Measurements from ENCODE around the gene CEP192.

CEP192 gene

DNA sequence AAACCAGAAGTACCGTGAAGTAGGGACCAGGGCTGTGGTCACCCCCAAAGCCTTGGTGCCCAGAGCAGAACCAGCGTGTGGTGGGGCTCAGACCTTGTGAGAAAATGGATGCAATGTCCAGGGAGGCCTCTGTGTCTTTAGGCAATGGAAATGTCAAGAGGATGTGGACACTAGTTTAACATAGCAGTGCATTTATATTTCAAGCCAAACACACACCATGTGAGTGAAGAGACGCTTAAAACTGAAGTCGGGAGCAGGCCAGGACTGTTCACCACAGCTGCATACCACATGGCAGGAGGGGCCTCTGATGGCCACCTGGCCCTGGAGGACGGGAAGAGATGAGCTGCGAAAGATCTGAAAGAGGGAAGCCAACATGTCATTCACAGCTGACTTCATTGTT lies 140.1 kb downstream of the CEP192 start:
- H3K4me3 ChIP-seq (ENCODE audit: low read depth, low read length), result no peak overlapping the region
- no peak for DNase-seq (ENCODE audit: low read depth)
- TF ChIP-seq, protein P1, sequence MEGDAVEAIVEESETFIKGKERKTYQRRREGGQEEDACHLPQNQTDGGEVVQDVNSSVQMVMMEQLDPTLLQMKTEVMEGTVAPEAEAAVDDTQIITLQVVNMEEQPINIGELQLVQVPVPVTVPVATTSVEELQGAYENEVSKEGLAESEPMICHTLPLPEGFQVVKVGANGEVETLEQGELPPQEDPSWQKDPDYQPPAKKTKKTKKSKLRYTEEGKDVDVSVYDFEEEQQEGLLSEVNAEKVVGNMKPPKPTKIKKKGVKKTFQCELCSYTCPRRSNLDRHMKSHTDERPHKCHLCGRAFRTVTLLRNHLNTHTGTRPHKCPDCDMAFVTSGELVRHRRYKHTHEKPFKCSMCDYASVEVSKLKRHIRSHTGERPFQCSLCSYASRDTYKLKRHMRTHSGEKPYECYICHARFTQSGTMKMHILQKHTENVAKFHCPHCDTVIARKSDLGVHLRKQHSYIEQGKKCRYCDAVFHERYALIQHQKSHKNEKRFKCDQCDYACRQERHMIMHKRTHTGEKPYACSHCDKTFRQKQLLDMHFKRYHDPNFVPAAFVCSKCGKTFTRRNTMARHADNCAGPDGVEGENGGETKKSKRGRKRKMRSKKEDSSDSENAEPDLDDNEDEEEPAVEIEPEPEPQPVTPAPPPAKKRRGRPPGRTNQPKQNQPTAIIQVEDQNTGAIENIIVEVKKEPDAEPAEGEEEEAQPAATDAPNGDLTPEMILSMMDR (conservative IDR thresholded peaks at IDR 0.05; ENCODE audit: low read depth, low read length), result no peak

DNA sequence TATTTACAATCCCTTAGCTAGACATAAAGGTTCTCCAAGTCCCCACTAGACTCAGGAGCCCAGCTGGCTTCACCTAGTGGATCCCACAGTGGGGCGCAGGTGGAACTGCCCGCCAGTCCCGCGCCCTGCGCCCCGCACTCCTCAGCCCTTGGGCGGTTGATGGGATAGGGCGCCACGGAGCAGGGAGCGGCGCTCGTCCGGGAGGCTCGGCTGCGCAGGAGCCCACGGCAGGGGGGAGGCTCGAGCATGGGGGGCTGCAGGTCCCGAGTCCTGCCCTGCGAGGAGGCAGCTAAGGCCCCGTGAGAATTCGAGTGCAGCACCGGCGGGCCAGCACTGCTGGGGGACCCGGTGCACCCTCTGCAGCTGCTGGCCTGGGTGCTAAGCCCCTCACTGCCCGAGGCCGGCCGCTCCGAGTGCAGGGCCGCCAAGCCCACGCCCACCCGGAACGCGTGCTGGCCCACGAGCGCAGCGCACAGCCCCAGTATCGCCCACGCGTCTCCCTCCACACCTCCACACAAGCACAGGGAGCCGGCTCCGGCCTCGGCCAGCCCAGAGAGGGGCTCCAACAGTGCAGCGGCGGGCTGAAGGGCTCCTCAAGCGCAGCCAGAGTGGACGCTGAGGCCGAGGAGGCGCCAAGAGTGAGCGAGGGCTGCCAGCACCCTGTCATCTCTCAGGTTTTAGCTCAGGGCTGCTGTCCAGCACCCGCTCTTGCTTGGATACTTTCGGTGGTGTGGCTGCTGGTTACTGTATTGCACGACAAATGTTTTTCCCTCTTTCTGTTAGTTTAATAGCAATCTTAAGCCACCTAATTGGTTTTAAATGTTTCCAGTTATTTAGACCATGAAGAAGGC lies 143.6 kb downstream of the CEP192 start:
- no peak overlapping the region for H3K4me3 ChIP-seq (ENCODE audit: low read depth, low read length)
- TF ChIP-seq, protein P1 (conservative IDR thresholded peaks at IDR 0.05; ENCODE audit: low read depth, low read length), result no peak
- no peak for DNase-seq (ENCODE audit: low read depth)

DNA sequence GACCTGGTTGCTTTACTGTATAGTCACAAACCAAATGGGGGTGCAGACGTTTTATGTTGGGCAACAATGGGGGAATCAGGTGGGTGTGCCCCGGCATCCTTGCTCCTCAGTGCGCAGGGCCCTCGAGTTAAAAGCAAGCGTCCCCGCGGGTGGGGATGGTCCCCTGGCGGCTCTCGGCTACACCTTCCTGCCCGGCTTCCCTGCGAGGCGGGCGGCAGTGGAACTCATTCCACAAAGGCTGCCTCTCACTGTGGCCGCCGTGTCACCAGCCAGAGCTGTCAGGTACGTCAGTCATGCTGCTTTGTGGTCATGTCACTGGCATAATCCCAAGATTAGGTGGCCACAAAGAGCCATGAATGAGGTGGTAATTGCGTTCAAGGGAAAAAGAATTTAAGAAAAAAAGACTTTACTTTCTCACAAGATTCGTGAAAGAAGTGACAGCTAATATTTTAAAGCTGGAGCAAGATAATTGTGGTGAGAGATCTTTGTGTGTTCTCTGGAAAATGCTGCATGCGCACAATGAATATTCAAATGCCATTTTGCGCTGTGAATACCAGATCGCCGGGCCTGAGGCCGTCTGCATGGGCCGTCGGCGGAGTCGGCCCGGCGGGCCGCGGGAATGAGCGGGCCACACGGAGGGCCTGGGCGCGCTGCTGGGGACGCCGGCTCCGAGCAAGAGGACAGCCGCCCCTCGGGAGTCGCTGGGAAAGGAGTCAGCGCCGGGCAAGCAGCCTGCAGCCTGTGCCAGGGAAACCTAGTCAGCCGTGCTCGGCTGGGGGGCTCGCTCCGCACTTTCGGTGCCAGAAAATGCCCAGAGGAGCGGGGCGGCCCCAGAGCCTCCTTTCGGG lies 145.1 kb downstream of the CEP192 start:
- peak overlapping the region; percentile 60 for H3K4me3 ChIP-seq (ENCODE audit: low read depth, low read length)
- TF ChIP-seq, protein P1 (conservative IDR thresholded peaks at IDR 0.05; ENCODE audit: low read depth, low read length), result no peak
- peak; percentile 21 for DNase-seq (ENCODE audit: low read depth)

DNA sequence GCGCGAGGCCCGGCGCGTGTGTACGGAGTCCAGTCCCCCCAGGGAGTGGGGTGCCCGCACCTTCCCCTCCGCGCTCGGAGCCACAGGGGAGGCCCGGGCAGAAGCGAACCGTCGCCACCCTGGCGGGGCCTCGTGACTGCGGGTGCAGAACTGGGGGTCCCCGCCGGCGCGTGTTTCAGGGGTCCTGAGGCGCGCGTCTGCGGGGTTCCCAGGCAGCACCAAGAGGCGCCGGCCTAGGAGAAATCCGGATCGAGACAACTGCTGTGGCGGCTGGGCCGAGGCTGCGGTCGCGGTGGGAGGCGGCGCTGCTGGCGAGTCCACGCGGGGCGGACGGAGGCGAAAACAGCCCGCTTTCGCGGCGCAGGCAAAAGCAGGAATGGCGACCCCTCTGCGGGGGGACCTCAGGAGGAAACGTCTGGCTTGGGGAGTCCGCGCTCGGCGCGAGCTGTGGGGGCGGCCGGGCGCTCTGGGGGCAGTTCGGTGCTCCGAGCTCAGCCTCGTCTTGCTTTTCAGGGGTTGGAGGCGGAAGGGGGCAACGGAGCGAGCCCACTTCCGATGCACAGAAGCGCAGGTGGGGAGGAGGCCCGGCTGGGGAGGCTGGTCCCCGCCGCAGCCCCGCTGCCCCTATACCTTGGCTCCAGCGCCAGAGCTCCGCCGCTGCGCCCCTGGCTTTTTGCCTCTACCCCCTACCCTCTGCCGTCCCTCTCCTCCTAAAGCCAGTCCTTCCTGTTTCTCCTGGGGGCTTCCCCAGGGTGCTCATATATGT lies 145.9 kb downstream of the CEP192 start:
- TF ChIP-seq, protein P1 (conservative IDR thresholded peaks at IDR 0.05; ENCODE audit: low read depth, low read length), result no peak
- no peak for DNase-seq (ENCODE audit: low read depth)
- peak overlapping the region; percentile 60 for H3K4me3 ChIP-seq (ENCODE audit: low read depth, low read length)

DNA sequence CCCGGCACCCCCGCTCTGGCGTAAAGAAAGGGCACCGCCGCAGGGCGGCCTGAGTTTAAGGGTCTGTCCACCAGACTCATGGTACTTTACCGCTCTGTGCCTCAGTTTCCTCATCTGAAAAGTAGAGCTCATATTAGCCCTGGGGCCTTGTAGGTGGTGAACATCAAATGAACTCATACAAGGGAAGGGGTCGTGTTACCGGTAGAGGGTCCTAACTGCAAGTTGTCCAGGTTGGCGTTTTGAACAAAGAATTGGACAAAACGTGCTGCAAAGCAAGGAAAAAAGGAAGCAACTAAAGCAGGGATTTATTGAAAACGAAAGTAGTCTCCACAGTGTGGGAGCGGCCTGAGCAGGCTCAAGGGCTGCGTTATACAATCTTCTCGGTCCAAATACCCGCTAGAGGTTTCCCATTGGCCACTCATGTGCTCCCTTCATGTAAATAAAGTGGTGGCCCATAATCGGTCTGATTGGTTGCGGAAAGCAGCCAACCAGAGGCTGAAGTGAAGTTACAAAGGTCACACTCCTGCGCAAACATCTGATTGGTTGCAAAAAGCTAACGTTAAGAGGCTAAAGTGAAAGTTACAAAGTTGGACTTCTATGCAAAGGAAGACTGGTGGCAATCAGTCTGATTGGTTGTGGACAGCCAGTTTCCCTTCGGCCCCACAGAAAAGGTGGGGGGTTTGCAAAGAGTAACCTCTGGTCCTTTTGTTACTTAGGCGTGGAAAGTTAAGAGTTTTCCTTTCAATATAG lies 146.7 kb downstream of the CEP192 start:
- peak overlapping the region; percentile 60 for H3K4me3 ChIP-seq (ENCODE audit: low read depth, low read length)
- TF ChIP-seq, protein P1 (conservative IDR thresholded peaks at IDR 0.05; ENCODE audit: low read depth, low read length), result no peak
- DNase-seq (ENCODE audit: low read depth), result no peak

All from choroid plexus epithelial cell (primary cell).